GM21723 (cell line): ENCODE data around the gene IL10RB.
"Not testable (repeated sequence)": the region's sequence is repeated elsewhere in the genome, so short reads cannot be mapped to it uniquely, and the experiment has no call there.

Experiments
- ATAC-seq: cut with Tn5 transposase; IDR thresholded peaks from one replicate; pipeline ENCODE4 v1.9.1; 2021; ENCODE audit warnings: mild to moderate bottlenecking, moderate library complexity; ENCODE audit not compliant: unreplicated experiment

IL10RB gene

DNA sequence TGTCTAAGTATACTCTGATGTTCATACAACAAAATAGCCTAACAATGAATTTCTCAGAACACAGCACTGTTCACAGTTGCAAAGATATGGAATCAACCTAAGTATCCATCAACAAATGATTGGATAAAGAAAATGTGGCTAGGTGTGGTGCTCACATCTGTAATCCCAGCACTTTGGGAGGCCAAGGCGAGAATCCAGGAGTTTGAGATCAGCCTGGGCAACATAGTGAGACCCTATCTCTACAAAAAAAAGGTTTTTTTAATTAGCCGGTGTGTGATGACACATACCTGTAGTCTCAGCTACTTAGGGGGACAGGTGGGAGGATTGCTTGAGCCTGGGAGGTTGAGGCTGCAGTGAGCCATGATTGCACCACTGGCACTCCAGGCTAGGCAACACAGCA lies 25.8 kb upstream of the IL10RB start:
- no peak for ATAC-seq

DNA sequence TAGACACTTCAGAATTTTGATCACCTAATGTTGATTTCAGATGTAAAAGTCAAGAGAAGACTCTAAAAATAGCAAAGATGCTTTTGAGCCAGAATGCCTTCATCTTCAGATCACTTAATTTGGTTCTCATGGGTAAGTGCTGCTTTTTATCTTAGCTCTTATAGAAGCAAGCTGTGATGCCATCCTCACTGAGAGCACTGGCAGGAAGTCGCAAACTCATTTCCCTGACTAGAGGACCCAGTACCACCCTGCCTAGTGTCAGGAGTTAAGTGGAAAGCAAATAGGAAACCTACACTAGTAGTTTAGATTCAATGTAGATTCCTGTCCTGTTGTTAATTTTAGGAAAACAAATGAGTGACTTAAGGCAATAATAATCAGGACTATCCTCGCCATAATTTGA lies 24.3 kb upstream of the IL10RB start:
- no peak for ATAC-seq

DNA sequence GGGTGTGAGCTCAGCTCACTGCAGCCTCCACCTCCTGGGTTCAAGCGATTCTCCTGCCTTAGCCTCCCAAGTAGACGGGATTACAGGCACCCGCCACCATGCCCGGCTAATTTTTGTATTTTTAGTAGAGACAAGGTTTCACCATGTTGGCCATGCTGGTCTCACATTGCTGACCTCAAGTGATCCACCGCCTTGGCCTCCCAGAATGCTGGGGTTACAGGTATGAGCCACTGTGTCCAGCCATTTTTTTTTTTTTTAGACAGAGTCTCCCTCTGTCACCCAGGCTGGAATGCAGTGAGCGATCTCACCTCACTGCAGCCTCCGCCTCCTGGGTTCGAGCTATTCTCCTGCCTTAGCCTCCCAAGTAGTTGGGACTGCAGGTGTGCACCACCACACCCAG lies 23.3 kb upstream of the IL10RB start:
- ATAC-seq = not testable (repeated sequence)

DNA sequence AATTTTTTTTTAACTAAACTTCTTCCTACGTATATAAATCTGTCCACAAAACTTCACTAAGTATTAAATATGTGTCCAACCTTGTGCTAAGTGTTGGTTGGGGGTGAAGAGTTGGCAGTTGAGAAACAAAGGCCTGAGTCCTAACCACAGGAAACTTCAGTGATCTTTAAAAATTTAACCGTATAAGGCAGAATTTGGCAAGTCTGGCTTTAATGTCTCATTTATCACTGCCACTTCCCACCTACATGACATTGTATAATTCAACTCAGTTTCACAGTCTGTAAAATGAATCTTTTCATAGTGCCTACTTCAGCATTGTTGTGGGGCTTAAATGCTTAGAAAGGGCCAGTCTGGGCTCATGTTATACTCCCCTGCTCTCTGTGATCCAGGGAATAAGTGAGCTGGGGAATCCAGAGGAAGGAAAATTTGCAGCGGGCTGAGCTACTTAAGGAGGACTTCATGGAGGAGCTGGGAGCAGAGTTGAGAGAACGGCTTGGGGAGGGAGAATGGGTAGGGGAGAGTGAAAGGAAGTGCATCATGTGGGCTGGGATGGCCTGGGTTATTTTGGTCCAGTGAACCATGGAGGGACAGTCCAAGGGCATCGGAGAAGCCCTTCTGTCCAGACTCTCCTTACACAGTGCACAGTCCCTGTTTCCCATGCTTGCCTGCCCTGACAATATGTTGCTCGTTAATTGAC lies 21.9 kb upstream of the IL10RB start:
- no peak for ATAC-seq

DNA sequence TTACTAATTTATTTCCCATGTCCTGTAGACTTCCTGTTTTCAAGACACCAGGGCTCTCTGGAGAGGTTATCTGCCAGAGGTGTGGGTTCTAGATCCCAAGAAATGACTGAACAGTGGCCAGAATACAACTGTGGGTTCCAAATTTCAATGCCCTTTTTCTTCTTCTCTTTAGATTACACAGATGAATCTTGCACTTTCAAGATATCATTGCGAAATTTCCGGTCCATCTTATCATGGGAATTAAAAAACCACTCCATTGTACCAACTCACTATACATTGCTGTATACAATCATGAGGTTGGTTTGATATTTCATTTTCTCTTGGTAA lies 21.4 kb upstream of the IL10RB start:
- no peak for ATAC-seq

DNA sequence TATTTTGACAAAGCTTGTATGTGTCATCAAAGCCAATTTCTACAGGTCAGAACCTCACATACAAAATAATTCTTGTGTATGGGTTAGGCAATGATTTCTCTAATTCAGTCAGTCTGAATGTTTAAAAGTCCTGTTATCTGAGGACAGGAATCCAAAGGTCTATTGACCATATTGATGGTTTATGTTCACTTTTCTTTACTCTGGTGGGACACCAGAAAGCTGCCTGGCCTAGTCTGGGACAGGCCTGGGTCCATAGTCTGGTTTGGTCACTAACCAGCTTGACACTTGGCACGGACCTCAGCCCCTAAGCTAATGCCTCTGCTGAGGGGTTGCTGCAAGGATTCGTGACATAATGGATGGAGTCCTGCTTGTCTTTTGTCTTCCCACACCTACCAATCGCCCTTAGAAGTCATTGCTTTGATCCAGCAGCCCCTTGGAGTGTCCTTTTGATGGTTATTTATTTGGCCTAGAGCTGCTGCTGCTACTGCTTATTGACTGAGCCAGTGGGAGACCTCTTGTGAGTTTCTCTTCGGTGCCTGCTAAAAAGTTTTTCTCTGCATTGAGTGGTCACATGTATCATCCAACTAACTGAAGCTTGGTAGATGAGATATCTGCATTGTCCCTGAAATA lies 20.8 kb upstream of the IL10RB start:
- ATAC-seq = no peak

DNA sequence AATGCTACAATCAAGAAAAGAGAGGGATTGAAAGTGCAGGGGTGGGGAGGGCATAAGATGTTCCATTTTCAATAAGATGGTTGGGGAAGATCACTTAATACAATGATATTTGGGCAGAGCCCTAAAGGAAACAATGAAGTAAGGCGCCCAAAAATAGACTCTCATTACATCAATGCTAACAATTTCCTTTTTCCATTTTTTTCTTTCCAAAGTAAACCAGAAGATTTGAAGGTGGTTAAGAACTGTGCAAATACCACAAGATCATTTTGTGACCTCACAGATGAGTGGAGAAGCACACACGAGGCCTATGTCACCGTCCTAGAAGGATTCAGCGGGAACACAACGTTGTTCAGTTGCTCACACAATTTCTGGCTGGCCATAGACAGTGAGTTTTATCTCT lies 19.7 kb upstream of the IL10RB start:
- ATAC-seq = no peak

DNA sequence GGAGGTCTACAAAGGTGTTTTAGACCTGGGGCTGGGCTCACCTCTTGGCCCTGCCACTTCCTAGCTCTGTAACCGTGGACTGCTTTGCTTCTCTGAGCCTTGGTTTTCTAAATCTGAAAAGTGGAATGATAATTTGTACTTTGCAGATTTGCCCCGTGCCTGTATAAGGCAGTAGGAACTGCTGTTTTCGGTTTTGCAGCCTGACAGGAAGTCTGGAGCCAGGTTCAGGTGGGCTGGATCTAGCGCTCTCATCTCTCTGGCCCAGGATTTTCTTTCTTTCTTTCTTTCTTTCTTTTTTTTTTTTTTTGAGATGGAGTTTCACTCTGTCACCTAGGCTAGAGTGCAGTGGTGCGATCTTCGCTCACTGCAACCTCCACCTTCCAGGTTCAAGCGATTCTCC lies 19.2 kb upstream of the IL10RB start:
- ATAC-seq = no peak

DNA sequence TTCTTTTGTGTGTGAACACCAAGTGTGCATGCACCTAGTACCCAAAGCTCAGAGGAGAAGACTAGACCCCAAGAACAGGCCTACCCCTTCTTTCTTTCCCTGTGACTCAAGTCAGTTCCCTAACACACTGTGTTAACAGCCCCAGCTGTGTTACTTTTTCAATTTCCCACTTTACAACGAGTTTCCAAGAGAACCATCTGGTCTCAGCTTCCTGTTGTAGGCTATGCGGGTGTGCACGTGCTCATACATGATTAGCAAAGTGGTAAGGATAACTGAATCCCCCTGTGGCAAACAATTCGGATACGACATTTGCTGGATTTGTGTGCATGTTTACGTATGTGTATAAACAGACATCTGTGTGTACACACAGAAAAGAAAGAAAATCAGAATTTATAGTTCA lies 18.6 kb upstream of the IL10RB start:
- ATAC-seq = no peak

DNA sequence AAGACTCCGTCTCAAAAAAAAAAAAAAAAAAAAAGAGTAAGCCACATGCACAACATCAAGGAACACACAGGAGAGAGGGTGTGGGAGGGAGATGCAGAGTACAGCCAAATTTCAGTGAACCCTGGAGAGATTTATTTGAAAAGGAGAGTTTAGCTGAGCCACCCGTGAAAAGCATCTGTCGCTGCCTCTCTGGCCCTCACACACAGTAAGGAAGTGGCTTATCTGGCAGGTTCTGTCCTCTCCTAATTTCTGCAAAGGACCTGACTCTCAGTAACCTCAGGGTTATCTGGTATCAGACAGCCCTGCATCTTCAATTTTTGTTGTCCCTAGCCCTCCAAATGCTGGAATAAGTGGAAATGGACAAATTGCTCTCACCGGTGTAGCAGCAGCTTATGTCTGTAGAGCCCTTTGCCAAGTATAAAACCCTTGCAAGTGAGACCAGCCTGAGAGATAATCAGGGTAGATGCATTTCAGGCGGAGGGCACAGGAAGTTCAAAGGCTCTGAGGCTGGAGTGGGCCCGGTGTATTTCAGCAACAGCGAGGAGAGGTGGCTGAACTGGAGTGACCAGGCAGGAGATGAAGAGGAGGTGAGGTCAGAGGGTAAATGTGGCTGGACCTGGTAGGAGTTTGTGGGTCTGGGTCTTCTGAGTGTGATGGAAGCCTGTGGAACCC lies 16.7 kb upstream of the IL10RB start:
- ATAC-seq = no peak

DNA sequence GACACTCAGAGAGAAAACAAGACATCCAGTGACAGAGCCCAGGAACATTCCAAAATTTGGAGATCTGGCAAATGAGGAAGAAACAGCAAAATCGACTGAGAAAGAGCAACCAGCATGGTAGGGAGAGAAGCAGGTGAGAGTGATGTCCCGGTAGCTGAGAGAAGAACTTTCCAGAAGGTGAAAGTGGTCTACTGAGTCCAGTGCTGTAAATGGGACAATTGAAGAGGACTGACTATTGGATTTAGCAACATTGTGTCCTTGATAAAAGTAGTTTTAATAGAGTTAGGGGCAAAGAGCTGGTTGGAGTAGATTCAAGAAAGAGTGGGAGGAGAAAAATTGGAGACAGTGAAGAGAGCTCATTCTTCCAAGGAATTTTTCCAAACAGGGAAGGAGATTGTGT lies 15.0 kb upstream of the IL10RB start:
- no peak for ATAC-seq

DNA sequence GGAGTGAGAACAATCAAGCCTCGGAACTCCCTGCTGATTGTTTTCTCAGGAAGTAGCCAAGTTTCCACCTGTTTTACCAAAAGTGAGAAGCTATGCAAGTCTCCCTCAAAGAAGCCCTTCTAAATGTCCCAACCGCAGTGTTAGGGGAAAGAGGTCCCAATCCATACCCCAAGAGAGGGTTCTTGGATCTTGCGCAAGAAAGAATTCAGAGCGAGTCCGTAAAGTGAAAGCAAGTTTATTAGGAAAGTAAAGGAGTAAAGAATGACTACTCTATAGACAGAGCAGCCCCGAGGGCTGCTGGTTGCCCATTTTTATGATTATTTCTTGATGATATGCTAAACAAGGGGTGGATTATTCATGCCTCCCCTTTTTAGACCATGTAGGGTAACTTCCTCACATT lies 12.8 kb upstream of the IL10RB start:
- not testable (repeated sequence) for ATAC-seq

DNA sequence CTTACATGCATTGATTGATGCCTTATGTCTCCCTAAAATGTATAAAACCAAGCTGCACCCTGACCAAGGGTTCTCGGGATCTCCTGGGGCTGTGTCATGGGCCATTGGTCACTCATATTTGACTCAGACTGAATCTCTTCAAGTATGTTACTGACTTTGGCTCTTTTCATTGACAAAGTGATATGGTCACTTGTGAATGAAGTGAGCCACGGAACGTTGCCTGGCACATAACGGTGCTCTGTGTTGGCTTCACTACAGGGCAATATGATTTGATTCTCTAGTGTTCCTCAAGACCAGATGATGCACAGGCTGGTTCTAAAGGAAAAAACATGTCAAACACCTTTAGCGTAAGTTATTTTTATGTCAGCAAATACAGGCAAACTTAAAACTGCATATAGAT lies 11.4 kb upstream of the IL10RB start:
- ATAC-seq = no peak

DNA sequence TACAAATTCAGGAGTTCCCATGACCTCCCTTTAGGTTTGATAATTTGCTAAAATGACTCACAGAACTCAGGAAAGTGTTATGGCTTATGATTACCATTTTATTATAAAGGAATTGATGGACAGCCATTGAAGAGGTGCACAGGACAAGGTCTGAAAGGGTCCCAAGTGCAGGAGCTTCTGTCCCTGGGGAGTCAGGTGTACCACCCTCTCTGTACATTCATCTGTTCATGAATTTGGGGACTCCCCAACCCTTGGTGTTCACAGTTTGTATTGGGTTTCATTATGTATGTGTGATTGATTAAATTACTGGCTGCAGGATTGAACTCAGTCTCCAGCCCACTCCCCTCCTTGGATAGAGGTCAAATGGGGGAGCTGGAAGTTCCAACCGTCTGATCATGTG lies 10.8 kb upstream of the IL10RB start:
- ATAC-seq = no peak

DNA sequence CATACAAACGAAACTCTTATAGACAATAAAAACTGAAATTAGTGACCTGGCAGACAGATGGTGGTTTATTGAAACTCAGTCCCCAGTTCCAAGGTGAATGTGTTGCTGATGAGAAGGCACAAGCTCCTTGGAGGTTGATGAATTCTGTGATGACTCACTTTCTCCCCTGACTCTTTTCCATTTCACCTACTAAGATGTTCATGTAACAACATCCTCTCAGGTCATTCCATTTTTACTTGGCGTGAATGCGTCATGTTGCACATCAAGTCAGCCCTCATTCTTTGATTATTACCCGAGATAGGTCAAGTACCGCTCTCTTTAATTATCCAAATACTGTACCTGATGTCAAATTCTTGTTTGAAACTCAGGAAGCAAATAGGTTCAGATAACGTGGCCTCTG lies 10.1 kb upstream of the IL10RB start:
- ATAC-seq = no peak

DNA sequence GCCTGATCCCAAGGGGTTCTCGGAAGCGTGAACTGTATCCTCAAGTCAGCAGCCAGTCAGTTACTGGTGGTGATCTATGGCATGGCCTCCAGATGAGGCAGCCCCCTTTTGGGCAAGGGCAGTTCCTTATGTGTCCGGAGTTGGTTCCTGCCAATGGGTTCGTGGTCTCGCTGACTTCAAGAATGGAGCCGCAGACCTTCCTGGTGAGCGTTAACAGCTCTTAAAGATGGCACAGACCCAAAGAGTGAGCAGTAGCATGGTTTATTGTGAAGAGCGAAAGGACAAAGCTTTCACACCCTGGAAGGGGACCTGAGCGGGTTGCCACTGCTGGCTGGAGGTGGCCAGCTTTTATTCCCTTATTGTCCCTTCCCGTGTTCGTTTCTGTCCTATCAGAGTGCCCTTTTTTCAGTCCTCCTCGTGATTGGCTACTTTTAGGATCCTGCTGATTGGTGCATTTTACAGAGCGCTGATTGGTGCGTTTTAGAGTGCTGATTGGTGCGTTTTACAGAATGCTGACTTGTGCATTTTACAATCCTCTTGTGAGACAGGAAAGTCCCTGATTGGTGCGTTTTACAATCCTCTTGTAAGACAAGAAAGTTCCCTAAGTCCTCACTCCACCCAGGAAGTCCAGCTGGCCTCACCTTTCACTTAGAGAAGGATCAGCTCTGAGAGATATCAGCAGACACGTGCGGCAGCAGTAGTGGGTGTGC lies 8.9 kb upstream of the IL10RB start:
- no peak for ATAC-seq

DNA sequence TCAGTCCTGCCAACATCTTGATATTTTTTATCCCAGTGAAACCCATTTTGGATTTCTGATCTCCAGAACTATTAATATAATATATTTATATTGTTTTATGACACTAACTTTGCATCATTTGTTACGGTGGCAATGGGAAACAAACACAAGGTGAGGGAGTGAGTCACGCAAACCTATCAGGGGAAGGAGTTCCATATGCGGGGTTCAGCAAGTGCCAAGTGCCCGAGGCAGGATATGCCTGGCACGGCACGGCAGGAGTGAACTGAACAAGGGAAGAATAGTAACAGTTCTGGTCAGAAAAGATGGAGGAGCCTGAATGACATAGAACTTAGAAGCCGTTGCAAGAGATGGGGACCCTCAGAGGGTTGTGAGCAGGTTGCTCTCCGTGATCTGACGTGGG lies 7.7 kb upstream of the IL10RB start:
- no peak for ATAC-seq

DNA sequence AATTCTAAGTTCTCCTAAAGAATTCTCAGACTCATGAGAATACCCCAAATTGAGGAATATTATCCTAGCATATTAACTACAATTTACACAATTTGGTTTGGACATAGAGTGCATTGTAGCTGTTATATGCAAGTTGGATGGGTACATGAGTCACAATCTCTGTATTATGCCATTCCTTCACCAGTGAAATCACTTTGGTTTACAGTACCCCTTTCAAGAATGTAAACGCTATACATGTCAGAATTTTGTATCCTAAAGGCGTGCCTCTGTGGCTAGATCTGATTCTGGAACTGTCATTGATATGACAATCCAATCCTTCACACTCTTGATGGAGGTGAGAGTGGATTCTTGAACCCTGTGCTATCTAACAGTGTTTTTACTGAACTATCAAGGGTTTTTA lies 6.7 kb upstream of the IL10RB start:
- ATAC-seq = no peak

DNA sequence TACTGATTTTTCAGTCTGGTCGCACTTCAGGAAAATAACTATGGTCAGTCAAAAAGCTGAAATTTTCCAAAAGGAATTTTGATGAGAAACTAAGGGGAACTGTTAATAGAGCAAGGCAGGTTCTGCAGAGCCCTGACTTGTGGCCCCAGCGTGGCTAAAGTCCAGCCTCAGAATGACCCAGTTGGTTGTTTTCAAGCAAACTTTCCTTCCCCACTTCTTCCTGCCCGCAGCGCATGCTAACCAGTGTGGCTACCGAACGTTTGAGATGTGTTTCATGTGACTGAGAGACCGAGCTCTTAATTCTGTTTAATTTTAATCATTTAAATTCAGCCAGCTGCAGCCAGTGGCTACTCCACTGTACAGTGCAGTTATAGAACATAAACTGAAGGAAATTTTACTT lies 6.2 kb upstream of the IL10RB start:
- no peak for ATAC-seq

DNA sequence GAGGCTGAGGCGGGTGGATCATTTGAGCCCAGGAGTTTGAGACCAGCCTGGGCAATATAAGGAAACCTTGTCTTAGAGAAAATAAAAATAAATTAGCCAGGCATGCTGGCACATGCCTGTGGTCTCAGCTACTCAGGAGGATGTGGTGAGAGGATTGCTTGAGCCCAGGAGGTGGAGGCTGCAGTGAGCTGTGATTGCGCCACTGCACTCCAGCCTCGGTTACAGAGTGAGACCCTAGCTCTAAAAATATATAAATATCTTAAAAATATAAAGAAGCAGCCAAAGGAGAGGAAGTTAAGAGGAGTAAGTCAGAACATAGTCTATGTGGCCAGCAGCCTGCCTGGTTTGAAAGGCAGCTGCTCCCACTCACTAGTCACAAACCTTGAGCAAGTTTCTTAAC lies 4.5 kb upstream of the IL10RB start:
- no peak for ATAC-seq

DNA sequence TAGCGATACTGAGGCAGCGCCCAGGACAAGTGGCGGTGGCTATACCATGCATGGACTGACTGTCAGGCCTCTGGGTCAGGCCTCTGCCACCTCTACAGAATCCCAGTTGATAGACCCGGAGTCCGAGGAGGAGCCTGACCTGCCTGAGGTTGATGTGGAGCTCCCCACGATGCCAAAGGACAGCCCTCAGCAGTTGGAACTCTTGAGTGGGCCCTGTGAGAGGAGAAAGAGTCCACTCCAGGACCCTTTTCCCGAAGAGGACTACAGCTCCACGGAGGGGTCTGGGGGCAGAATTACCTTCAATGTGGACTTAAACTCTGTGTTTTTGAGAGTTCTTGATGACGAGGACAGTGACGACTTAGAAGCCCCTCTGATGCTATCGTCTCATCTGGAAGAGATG lies 3.2 kb upstream of the IL10RB start:
- ATAC-seq = no peak

DNA sequence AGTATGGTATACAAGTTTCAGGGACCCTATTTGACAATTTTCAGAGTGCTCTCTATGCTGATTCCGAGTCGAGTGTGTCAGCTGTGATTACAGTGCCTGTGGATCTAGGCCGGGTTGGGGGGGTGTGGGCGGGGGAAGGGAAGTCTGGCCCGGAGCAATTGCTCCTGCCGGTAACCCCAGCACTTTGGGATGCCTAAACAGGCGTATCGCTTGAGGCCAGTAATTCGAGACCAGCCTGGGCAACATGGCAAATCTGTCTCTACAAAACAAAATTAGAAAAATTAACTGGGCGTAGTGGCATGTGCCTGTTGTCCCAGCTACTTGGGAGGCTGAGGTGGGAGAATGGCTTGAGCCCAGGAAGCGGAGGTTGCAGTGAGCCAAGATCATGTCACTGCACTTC lies 1.6 kb upstream of the IL10RB start:
- no peak for ATAC-seq
